ENCODE results near the gene LZTFL1.

The LZTFL1 gene

DNA sequence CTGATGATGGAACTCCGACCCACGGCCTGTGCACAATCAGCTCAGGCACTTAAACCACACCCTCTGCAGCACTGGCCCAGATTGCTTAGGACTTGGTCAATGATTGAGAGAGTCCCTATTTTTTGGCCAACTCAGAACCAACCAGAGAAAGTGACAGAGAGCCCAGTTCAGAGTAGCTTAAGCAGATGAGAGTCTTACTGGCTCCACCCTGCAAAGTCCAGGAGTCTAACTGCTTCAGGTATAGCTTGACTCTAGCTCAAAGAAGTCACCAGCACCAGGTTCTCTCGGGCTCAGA is 65.7 kb downstream of the LZTFL1 start:
- no peak overlapping the region for H3K4me3 Mint-ChIP-seq
- no peak overlapping the region for H3K27ac Mint-ChIP-seq
- peaks cover 15% of the 10 kb centered on the region for H3K4me1 Mint-ChIP-seq (ENCODE audit: low read depth)
- no peaks in the 10 kb centered on the region for H3K36me3 Mint-ChIP-seq
- H3K27me3 Mint-ChIP-seq = peaks cover 2% of the 10 kb centered on the region
- no peaks in the 10 kb centered on the region for H3K9me3 Mint-ChIP-seq (ENCODE audit: low read depth)

DNA sequence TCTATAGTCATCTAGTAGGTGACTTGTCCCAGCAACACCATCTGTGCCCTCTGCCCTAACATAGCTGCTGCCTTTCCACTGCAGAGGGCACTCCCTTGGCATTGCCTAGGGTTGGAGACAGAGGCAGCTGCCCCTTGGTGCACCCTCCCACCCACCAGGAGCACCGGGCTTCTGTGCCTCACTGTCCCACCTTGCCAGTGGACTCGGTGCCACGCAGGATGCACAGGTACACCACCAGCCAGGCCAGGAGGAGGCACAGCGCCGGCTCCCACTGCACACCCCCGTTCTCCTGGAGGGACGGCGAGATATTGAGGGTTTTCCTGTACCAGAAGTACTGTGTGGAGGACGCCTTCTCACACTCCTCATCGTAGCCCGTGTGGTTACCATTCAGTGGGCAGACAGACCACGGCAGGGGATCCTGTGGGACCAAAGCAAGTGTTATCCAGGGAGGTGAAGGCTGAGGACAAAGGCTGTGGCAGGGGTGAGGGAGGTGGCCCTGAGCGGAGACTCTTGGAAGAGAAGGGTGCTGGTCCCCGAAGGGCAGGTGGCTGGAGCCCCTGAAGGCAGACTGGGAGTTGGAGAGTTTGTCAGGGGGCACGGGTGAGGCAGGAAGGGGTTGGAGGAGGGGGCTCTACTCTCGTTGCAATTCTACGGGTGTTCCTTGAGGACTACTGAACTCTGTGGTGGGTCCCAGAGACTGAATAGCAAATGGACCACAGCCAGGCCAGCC is 66.2 kb downstream of the LZTFL1 start:
- Mint-ChIP-seq H3K27me3 (peaks cover 2% of the 10 kb centered on the region), H3K9me3 (ENCODE audit: low read depth) (no peaks in the 10 kb centered on the region), H3K27ac (no peak overlapping the region), H3K4me1 (ENCODE audit: low read depth) (peaks cover 15% of the 10 kb centered on the region), H3K36me3 (no peaks in the 10 kb centered on the region), H3K4me3 (no peak overlapping the region)

DNA sequence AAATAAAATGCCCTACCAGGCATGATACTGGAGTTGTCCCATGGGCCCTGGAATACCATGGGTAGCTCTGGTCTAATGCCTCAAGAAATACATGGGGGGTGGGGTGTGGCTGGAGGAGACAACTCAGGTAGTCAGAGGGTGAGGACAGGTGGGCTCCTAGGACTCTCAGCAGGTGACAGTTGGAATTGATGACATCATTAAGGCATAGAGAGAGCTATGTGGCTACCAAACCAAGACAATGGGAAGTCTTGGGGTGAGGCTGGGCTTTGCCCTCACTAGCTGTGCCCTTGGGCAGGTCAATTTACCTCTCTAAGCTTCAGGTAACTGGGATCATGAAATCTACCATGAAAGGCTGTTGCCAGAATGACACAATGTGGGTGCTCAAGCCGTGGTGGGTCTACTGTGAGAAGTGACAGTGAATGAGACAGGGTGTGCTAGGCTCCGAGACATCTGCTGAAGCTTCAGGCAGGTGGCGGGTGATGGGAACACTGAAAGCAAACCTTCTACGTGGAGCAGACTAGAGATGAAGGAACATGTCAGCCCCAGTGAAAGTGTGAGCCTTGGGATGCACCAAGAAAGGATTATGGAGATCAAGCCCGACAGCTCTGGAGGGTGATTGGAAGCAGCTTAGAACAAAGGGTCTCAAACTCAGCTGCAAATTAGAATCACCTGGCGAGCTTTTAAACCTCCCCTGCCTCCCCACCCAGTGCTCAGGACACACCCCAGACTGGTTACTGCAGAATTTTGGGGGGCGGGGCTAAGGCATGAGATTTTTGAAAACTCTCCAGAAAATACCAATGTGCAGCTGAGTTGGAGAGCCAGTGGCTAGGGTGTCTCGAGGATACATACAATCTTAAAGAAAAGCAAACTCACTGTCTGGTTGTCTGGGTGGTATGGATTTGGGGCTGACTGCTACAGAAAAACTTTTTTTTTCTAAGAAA is 67.1 kb downstream of the LZTFL1 start:
- peaks cover 15% of the 10 kb centered on the region for H3K4me1 Mint-ChIP-seq (ENCODE audit: low read depth)
- H3K36me3 Mint-ChIP-seq = no peaks in the 10 kb centered on the region
- no peak overlapping the region for H3K4me3 Mint-ChIP-seq
- H3K27ac Mint-ChIP-seq = no peak overlapping the region
- no peaks in the 10 kb centered on the region for H3K9me3 Mint-ChIP-seq (ENCODE audit: low read depth)
- peaks cover 2% of the 10 kb centered on the region for H3K27me3 Mint-ChIP-seq

DNA sequence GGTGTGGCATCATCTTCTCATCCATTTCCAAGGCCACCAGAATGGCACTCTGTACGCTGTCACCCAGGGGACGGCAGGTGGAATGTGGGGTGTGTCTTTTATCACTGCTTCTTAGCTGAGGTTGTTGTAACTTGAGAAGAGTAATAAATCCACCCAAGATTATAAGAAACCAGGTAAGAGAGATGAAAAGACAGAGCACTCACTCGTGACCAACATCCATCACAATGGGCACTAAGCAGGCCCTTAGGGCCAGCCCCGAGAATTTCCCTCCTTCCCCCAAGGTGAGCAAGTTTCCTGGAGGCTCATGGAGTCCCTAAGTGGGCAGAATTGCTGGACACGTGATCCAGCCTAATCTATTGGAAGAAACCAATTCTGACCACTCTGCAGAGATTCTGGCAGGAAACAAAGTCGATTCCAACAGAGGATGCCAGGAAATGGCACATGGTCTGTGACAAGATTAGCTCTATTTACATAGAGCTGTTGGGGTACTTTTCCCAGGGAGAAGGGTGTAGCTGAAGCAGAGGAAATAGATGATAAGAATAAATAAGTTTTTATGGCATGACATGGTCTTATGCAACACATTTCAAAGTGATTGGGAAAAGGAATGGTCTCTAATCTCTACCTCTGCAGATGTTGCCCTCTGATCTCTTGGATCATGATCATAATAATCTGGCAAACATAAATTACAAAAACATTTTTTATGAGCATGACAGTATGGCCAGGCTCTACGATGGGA is 68.0 kb downstream of the LZTFL1 start:
- H3K27ac Mint-ChIP-seq = no peak overlapping the region
- H3K36me3 Mint-ChIP-seq = no peaks in the 10 kb centered on the region
- H3K4me3 Mint-ChIP-seq = no peak overlapping the region

More for the DNA sequence above, 68.0 kb downstream of the LZTFL1 start:
- Mint-ChIP-seq H3K9me3 (ENCODE audit: low read depth) (no peaks in the 10 kb centered on the region), H3K27me3 (peaks cover 2% of the 10 kb centered on the region), H3K4me1 (ENCODE audit: low read depth) (peaks cover 15% of the 10 kb centered on the region)

Measured in activated naive CD8-positive, alpha-beta T cell (primary cell).